Upper lobe of left lung (tissue), 4 donors: Measurements from ENCODE around the gene LCE1A.

ENCODE experiments used
- CTCF ChIP-seq, 6 experiments: fragments of 450-650 bp in 4 of 6; fragments of 200-600 bp in 2 of 6; sonication (generic) in 2 of 6; IDR thresholded peaks; one replicate each; pipeline ENCODE4 v1.5.1; 2016 to 2019; ENCODE audit warnings: antibody characterized with exemption in 6 of 6
- EP300 ChIP-seq, 4 donors: sonication (generic); formaldehyde crosslinking; IDR thresholded peaks; one replicate each; pipeline ENCODE4 v1.5.1; 2017; ENCODE audit warnings: antibody characterized with exemption in 4 of 4, control low read depth in 2 of 4
- POLR2A ChIP-seq, 4 donors: fragments of 450-650 bp; IDR thresholded peaks; one replicate each; pipeline ENCODE4 v1.5.1; 2016 to 2017; ENCODE audit warnings: antibody characterized with exemption in 4 of 4, mild to moderate bottlenecking in 2 of 4

GRCh38 chr1:152864443-152864842, 37.2 kb downstream of the LCE1A start:
- no peak for TF ChIP-seq CTCF (IDR thresholded peaks at IDR 0.05)
- TF ChIP-seq POLR2A (IDR thresholded peaks at IDR 0.05), result no peak
- TF ChIP-seq EP300 (IDR thresholded peaks at IDR 0.05), result no peak
